RPMI7951 (cell line): ENCODE data around the gene NPPB. TPM values are rescaled to one million over a fixed set of nuclear protein-coding genes. Genes with fewer than 3 reads are reported as not detected.

Experiments
- DNase-seq: peaks from one replicate; pipeline ENCODE4 v3.0.0-alpha.2; 2012; ENCODE audit warnings: low read depth
- total RNA-seq: library from RNA; depleted of rRNA; stranded (reverse); fragments of >200 nt; shearing (Covaris generic); gene quantifications from 2 replicates; pipeline ENCODE4 v1.2.3, GENCODE V29; 2014

NPPB gene
- total RNA-seq, 1 experiment from 2014 or later: not detected

DNA sequence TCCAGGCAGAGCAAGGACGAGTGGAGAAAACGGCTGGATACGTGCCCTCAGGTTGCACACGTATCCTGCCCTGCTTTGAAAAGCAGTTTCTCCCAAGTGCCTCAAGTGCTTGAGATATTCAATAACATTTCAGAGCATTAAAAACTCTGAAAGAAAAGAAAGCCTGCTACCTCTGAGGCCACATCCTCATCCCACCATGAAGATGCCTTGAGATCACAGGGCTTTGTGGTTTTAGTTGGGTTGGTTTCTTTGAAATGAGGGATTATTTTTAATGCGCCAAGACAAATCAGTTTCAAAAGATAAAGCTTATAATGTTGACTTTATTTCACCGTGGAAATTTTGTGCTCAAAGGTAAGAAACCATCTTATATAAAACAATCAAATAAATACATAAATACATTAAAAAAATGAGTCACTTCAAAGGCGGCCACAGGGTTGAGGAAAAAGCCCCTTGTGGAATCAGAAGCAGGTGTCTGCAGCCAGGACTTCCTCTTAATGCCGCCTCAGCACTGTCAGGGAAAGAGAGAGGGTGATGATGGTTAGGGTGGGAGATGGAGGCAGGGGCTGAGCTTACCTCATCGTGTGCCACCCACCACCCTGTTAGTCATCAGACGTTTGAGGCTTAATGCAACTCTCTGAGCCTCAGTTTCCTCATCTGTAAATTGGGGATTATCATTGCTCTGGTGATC, 1.4 kb downstream of the NPPB start:
- DNase-seq: no peak

DNA sequence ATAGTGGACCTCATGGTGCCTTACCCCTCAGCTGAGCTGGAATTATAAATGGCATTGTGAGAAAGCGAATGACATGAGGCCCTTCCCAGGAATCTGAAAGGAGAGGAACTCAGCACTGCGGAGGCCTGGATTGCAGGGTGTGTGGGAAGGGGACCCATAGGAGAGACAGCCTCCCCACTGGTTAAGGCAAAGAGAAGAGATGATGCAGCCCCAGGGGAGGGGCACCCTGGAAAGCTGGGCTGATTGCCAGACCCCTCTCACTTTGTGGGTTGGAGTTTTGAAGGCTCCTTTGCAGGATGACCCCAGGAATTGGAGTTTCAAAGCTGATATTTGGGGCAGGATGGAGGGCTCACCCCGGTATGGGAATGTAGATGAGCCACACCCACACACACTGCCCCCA, 2.0 kb downstream of the NPPB start:
- DNase-seq: no peak

DNA sequence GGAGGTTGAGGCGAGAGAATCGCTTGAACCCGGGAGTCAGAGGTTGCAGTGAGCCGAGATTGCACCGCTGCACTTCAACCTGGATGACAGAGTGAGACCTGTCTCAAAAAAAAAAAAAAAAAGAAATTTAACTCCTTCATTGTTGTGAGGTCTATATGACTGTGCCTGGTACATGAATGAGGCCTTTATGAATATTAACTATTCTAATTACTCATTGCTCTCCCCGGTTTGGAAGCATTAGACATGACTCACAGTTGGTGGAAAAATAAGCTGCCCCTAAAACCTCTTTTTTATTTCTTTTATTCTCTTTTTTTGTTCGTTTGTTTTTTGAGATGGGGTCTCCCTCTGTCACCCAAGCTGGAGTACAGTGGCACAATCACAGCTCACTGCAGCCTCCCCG, 3.3 kb downstream of the NPPB start:
- no peak for DNase-seq

DNA sequence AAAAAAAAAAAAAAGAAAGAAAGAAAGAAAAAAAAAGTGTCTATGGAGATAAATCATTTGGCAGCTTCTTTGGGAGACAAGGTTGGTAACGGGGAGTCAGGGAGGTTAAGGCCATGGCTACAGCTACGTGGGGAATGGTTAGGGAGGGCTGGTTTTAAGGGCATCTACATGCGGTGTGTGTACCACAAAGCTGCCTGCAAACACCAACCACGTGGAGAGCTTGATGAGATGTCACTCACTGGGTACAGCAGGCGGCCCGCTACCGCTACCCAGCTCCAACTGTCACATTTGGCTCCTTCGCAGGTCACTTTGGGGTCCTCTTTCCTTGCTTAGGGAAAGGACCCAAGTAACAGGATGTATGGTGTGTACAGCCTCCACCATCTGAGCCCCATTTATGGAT, 4.2 kb downstream of the NPPB start:
- DNase-seq: no peak

DNA sequence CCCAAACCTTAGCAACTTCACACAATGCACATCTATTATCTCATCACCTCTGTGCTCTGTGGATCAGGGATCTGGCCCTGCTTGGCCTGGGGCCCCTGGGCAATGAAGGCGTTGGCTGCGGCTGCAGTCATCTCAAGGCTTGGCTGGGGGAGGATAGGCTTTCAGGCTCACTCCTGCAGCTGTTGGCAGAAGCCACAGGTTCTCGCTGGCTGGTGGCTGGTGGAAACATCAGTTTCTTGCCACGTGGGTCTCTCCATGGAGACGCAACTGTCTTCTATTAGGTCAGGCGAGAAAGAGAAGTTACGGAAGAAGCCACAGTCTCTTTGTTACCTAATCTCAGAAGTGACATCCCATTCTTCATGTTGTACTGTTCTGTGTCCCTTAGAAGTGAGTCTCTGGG, 7.6 kb downstream of the NPPB start:
- DNase-seq: no peak

DNA sequence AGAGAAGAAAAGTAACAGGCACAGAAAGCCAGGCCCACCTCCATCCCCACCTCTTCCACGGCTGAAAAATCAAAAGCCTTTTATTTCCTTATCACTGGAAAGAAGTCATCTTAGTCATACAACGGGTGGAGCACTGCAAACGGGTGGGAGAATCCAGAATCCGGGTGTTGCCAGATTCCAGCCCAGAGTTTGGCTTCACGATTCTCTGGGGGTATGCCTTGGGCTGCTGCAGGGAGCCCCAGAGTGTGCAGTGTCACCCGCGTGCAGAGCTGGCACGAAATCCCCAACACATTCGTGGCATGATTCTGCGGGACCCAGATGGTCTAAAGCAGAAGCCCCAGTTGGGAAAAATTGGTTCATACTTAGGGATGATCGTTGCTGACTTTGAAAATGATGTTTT, 8.6 kb downstream of the NPPB start:
- DNase-seq: no peak

DNA sequence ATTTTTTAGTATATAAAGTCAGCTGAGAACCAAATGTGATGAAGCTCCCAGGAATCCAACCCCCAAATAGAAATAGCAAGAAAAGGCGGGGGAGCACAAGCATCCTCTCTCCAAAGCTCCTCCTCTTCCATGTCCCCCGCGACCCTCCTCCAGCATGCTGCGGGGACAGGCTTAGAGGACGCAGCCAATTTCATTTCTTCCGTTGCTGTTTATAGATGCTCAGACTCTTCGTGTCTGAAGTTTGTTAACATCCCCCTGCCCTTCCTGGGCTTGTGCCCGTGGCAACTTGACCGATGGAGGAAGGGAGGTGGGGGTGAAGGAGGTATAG, 10.4 kb downstream of the NPPB start:
- DNase-seq: no peak

DNA sequence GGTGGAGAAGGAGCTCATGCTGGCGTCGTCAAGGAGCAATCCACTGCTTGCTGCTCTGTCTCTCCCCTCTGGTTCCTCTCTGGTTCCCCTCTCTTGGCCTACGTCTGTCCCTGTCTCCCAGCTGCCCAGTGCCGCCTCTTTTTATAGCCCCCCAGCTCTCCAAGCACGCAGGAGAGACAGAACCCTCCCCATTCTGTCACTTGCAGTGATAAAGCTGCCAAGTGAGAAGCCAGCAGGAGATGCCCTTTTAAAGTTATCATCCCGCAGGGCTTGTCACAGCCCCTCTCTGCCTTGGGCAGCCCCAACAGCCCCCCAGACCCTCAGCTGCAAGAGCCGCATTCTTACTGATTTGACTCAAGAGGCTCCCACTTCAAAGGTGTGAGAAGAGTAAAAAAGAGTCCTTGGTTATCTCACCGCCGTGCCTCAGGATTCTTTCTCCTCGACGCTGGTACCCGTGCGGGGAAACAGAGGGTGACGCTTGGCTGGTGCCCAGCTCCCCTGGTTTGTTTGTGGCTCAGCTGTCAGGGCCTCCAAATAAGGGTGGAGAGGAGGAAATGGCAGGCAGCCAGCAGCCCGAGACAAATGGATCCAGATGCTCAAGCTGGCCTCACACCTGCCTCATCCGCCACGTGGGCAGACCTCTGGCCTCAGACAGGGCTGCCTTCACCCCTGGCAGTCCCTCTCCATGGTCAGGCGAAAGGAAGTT, 10.9 kb downstream of the NPPB start, which contains the start of gene NPPA:
Gene NPPA (minus strand): TSS at position 117 of the 706 bp plus-strand sequence. CDS start 99 bp downstream, at position 18.
- peak; percentile 40 for DNase-seq

DNA sequence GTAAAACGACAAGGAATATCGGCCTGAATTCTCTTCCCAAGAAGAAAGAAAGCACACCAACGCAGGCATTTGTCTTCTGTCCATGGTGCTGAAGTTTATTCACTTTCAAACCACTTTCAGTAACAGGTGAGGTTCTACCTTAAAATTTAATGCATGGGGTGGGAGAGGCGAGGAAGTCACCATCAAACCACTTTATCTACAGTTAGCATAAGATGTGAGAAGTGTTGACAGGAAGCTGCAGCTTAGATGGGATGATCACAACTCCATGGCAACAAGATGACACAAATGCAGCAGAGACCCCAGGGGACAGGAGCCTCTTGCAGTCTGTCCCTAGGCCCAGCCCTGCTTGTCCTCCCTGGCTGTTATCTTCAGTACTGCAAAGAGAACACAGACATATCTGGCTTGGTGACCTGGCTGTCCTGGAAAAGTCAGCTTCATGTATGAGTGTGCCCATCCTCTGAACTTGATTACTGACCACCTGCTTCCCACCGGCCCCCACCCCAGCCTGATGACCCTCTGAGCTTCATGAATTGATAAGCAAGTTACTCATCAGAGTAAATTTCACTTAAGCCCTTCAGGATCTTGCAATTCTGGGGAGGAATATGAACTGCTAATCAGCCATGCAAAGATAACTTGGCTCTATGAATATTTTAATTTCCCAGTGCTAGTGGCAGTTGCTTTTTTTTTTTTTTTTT, 13.0 kb downstream of the NPPB start:
- no peak for DNase-seq

DNA sequence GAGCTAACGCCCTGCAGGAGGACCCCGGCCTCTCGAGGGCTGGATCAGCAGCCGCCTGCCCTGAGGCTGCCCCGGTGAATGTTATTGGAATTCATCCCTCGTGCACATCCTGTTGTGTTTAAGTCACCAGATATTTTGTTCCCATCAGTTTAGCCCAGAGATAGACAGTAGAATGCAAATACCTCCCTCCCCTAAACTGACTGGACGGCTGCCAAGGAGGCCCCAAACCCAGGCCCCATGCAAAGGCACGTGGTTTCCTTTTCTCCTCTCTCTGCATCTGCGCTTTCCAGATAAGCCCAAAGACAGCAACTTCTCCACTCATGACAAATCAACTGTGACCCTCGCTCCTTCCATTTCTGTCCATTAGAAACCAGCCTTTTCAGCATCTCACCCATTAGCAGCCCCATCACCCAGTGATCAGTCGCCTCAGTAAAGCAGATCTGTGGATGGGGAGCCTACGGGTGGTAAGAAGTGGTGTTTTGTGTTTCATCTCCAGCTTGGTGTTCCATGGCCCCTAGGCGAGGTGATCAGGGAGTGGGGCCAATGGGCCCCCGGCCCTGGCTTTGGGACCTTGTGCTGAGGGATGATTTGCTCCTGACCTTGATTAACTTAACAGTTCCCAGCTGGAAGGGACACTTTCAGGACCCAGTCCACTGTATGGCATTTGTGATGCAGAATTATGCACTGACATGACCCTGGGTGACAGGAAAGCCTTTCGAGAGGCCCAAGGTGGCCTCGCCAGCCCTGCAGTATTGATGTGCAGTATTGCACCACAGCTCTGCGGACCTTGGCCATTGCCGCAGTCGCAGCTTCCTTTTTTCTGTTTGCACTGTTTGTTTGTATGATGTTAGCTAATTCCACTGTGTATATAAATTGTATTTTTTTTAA, 16.3 kb downstream of the NPPB start:
- DNase-seq: no peak

DNA sequence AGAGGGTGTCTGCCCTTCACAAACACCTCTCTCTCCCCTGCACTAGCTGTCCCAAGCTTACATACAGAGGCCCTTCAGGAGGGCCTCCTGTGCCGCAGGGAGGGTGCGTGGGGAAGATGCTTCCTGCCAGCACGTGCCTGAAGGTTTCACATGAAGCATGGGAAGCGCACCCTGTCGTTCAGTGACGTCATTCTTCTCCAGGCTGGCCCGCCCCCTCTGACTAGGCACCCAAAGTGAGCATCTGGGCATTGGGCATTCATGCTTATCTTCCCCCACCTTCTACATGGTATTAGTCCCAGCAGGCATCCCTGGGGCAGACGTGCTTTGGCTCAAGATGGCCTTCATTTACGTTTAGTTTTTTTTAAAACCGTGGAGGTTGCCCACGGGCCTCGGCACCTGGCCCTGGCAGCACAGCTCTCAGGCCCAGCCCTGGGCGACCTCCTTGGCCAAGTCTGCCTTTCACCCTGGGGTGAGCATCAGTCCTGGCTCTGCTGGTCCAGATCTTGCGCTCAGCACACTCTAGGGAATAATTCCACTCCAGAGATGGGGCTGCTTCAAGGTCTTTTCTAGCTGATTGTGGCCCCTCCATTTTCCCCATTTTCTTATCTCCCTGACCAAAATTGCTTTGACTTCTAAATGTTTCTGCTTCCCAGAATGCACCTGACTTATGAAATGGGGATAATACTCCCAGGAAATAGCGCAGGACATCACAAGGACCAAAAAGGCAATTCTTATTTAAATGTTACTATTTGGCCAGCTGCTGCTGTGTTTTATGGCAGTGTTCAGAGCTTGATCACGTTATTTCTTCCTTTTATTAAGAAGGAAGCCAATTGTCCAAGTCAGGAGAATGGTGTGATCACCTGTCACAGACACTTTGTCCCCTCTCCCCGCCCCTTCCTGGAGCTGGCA, 17.2 kb downstream of the NPPB start:
- no peak for DNase-seq

DNA sequence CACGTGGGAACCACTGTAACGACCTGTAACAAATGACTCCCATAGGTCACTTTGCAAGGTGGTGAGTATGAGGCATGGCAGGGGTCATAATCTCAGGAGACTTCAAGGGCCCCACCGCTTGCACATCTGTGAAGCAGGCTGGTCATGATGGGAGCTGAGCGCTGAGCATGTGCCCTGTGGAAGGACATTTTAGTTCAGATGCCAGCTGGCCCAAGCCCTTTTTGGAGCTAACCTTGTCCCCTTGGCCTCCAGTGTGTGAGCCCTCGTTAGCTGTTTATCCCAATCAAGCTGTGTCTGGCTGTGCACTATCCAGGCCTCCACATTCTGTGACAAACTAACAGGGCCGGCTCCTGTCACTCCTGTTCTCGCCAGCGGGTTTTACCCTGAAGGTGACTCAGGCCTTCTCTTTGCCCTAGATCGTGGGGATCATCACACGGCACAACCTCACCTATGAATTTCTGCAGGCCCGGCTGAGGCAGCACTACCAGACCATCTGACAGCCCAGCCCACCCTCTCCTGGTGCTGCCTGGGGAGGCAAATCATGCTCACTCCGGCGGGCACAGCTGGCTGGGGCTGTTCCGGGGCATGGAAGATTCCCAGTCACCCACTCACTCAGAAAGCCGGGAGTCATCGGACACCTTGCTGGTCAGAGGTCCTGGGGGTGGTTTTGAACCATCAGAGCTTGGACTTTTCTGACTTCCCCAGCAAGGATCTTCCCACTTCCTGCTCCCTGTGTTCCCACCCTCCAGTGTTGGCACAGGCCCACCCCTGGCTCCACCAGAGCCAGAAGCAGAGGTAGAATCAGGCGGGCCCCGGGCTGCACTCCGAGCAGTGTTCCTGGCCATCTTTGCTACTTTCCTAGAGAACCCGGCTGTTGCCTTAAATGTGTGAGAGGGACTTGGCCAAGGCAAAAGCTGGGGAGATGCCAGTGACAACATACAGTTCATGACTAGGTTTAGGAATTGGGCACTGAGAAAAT, 18.7 kb downstream of the NPPB start:
- no peak for DNase-seq

DNA sequence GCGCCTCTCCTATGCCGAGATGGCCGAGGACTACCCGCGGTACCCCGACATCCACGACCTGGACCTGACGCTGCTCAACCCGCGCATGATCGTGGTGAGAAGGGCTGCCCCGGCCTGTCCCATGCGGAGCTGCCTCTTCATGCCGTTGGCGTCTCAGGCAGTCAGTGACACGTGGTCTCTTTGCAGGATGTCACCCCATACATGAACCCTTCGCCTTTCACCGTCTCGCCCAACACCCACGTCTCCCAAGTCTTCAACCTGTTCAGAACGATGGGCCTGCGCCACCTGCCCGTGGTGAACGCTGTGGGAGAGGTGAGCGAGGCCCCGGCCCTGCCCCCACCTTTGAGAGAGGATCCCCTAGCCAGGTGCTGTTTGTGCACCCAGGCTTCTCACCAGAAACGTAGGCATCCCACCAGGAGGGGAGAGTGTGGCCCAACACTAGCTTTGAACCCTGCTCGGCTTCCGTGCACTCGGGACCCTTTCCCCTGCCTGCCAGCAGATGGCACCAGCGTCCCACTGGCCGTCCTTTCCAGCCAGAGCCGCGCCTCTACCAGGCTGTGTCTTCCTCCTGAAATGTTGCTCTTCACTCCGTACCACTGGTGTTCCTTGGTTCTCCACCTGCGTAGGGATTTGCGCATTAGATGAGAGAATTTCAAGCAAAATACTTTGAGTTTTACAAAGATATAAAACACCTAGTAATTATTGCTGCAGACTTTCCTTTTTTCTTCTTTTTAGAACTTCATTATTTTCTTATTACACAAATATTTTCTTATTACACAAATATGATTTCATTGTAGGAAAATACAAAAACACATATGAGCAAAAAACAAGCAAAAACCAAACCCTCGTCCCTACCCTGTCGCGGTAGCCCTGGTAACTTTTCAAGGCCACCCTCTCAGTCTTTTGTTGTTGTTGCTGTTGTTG, 20.1 kb downstream of the NPPB start:
- DNase-seq: peak; percentile 46

DNA sequence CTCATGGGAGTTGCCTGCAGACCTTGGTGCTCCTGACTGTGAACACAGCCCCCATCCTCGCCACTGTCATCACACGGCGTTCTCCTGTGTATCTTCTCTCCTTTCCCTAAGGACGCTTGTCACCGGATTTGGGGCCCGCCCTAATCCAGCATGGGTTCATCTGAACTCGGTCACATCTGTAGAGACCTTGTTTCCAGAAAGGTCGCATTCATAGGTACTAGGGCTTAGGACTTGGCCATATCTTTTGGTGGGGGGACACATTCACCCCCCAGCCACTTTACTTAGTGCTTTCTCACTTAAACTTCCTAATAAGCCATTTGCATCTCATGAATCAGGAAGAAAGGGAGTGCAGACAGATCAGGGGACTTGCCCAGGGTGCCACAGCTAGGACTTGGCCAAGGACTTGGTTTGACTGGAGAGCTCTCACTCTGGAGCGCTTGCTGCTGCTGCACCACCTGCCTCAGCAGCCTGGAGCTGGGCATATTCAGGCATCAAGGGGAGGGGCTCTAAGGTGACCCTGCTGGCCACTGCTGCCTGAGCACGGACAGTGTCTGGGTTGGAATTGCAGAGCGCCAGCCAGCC, 20.9 kb downstream of the NPPB start:
- no peak for DNase-seq

DNA sequence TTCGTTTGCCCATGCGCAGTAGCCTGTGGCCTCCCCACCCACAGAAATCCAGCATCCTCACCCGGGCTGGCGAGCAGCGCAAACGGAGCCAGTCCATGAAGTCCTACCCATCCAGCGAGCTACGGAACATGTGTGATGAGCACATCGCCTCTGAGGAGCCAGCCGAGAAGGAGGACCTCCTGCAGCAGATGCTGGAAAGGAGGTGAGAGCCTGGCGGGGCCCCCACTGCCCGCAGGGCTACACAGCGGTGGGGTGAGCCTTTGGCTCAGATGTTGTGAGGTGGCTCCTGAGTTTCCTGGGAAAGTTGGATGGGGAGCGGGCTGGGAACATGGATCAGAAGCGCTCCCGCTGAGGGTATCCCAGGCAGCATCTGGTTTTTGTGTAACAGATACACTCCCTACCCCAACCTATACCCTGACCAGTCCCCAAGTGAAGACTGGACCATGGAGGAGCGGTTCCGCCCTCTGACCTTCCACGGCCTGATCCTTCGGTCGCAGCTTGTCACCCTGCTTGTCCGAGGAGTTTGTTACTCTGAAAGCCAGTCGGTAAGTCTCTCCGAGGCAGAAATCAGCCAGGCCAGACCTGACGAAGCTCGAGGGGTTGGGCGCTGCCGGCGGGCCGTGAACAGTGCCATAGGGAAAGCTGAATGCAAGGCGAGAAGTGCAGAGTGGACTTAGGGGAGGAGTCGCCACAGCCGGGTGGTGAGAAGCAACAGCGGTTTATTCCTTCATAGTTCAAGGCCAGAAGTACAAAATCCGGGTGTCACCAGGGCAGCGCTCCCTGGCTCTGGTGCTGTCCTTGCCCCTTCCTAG, 21.6 kb downstream of the NPPB start:
- DNase-seq: no peak

DNA sequence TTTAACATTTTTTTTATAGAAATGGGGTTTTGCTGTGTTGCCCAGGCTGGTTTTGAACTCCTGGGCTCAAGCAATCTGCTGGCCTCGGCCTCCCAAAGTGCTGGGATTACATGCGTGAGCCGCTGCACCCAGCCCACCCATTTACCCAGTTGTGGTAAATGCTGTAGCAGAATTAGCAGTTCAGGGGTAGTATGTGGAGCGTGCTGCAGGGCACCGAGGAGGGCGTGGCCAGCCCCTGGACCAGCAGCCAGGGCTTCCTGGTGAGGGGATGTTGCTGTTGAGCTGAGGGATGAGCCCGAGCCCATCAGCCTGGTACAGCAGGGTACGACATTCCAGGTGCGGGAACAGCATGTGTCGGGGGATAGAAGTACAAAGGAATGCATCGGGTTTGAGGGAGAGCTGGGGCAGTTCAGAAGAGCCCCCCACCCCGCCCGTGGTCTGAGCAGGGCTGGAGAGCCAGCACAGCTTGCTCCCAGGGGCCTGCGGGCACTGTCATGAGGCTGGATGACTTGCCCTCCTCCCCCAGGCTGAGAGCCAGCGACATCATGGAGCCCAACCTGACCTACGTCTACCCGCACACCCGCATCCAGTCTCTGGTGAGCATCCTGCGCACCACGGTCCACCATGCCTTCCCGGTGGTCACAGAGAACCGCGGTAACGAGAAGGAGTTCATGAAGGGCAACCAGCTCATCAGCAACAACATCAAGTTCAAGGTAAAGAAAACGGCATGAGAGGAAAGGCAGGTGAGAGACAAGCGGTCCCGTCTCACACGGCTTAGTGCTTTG, 23.1 kb downstream of the NPPB start:
- DNase-seq: no peak

DNA sequence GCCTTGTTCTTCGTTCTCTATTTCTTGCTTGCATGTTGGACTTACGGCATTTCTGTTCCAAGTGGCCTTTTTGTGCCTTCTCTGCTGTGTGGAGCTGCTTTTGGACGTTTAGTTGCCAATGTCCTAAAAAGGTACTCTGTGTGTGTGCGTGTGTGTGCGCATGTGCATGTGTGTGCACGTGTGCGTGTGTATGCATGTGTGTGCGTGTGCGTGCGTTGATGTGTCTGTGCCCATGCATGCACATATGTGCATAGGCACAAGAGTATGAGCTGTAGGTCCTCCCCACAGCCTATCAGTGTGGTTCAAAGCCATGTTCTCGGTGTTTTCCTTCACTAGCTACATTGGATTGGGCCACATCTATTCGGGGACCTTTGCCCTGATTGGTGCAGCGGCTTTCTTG, 24.8 kb downstream of the NPPB start:
- DNase-seq: no peak
